GM19467 (cell line): ENCODE measurements around the gene PPP1R9A.

Experiments used
- ATAC-seq: cut with Tn5 transposase; IDR thresholded peaks from one replicate; pipeline ENCODE4 v1.9.1; 2021; ENCODE audit warnings: mild to moderate bottlenecking, moderate library complexity; ENCODE audit not compliant: unreplicated experiment

PPP1R9A gene

DNA sequence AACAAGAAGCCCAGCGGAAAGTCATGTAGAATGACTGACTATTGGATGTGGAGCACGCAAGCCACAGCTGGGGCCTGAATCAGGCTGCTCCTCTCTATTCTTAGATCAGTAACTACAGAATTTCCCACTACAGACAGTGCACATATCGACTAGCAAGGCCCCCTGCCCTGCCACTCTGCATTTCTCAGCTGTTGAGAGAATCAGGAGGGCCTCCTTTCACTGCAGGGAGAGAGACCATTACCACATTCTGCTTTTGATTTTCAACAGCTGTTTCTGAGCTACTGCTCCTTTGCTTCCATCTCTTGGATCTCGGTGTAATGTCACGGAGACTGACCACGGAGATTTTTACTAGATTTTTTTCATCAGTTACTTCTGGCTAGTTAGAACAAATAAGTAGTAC is 343.2 kb downstream of the PPP1R9A start:
- no peak for ATAC-seq

DNA sequence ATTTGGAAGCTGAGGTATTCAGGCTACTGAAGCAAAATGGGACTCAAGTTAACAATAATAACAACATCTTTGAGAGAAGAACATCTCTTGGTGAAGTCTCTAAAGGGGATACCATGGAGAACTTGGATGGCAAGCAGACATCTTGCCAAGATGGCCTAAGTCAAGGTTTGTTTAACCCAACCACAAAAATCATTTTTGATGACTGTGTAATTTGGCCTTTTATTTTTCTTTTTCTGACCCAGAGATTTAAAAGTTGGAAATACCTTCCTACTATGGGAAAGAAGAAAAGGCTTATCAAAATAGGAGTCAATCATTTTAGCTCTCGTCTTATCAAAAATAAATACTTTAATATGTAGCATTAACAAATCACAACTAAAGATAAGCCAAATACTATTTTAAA is 344.6 kb downstream of the PPP1R9A start:
- no peak for ATAC-seq

DNA sequence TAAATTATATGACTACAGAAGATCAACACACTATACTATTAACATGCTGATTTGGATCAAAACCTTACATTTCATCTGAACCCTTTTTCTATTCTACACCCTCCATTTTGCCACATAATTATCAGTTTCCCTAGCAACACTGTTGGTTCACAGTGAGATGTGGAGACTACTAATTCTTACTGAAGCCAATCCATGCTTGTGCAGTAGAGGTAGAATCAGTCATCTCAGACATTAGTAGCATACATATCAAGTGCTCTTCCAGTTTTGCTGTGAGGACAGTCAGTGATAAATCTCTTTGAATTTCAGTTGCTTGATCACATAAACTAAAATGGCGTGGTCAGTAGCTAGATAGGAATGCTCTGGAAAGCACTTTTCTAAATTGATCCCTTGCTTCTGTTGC is 346.6 kb downstream of the PPP1R9A start:
- no peak for ATAC-seq

DNA sequence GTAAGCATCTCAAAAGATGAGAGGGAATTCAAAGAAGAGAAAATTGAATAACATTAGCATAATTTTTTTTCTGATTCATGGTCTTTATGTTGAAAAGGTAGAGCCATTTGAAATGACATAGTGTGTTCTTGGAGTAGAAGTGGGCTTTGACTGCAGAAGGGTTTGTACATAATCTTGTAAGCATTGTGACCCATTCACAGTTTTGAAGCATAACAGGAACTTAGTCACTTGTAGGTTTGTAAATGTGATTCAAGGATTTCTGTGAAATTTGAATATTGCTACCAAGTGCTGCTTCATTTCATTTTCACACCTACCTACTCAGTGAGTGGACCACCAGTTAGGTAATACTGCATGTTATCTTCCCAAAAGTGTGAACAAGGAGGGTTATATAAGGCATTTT is 348.3 kb downstream of the PPP1R9A start:
- ATAC-seq = no peak

GRCh38 chr7:95261895-95262415 is 354.6 kb downstream of the PPP1R9A start:
- ATAC-seq = no peak

- no peak for ATAC-seq
Measured at GRCh38 chr7:95262875-95263274, 355.5 kb downstream of the PPP1R9A start.

DNA sequence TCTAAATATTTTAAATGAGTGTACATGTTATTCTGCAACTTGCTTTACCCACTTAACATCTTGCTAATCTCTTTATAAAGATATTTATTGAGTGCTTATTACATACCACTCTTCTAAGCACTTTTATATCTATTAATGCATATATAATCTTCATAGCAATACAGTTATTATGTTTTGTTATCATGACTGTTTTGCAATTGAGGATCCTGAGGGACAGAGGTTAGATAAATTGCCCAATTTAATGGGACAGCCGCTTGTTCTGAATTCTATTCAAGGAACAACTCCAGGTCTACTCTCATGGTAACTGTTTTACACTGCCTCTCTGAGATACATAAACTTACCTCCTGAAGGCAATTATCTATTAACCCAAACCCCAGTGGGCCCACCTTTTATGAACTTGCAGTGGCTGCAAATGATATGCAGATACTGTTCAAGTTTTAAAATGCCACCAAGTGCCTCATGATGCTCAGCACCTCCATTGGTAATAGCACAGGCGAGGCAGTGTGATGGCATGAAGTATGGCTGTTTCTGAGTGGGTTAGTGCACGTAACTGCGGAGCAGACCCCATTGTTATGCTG is 356.5 kb downstream of the PPP1R9A start:
- no peak for ATAC-seq

- ATAC-seq = no peak
Measured at GRCh38 chr7:95264363-95264891, 357.0 kb downstream of the PPP1R9A start.

- ATAC-seq = no peak
Measured at GRCh38 chr7:95265634-95266033, 358.2 kb downstream of the PPP1R9A start.

- no peak for ATAC-seq
Measured at GRCh38 chr7:95267754-95268153, 360.4 kb downstream of the PPP1R9A start.

DNA sequence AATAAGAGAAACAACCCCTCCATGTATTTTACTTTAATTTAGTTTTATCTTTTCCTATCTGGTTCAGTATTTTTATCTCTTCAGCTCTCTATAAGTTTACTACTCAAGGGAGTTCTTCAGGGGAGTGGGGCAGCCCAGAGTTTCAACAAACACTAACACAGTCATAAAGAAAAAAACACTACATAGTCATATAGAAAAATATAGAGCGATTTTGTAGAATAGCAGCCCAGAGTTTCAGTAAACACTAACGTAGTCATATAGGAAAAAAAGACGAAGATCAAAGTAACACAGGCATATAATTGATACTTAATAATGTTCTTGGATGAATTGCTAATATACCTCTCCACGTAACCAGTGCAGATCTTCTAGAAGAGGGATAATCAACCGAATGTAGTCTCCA is 362.2 kb downstream of the PPP1R9A start:
- ATAC-seq = no peak

DNA sequence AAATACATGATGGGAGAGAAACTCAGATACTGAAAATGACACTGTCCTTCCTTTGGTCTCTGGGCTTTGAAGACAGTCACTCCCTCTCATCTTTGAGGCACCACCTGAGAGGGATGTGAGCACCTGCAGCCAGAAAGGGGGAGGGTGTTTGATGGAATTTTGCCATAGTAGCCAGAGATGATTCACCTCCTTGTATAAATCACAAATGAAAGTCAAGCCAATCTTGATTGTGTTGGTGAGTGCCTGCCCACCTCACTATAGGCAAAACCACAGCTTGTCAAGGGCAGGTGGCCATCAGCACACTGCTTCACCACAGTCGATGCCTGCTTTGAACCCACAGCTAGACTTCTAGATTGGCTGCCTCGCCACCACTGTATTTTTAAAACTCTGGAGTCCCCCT is 368.7 kb downstream of the PPP1R9A start:
- ATAC-seq = no peak

GRCh38 chr7:95279417-95279816 is 372.0 kb downstream of the PPP1R9A start:
- no peak for ATAC-seq

GRCh38 chr7:95286096-95286495 is 378.7 kb downstream of the PPP1R9A start:
- no peak for ATAC-seq

GRCh38 chr7:95290166-95290830 is 382.9 kb downstream of the PPP1R9A start:
- ATAC-seq = no peak

DNA sequence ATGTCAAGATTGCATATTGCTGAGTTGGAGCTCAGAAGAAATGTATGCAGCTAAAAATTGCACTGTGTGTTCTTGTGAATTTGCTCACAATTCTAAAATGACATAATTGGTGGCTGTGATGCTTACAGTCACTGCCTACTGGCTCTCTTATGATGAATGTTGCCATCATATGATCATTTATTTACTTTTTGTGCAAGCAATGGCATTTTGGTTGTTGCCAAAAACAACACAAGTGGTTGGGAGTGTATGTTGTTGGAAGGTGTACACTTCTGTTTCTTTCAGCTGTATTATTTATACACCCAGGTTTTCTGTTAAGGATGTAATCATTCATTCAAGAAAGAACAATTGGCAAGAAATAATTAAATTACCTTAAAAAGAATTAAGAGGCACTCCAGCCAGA is 388.0 kb downstream of the PPP1R9A start:
- no peak for ATAC-seq

DNA sequence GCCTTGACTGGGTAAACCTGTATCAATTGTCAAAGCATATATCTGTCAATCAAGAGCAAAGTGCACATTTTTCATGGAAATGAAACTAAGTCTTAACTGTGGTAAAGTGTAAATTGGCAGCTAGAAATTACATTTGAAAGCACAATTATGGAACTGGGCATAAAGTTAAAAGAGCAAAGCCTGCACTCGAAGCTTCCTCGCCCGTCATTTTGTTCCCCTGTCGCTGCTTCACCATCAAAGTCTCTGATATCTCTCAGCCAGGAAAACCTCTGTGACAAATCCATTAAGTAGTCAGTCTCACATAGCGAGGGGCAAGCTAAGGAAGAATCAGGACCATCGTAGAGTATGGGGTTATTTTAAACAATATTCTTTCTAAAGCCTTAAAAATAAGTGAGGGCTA is 389.1 kb downstream of the PPP1R9A start:
- ATAC-seq = no peak

DNA sequence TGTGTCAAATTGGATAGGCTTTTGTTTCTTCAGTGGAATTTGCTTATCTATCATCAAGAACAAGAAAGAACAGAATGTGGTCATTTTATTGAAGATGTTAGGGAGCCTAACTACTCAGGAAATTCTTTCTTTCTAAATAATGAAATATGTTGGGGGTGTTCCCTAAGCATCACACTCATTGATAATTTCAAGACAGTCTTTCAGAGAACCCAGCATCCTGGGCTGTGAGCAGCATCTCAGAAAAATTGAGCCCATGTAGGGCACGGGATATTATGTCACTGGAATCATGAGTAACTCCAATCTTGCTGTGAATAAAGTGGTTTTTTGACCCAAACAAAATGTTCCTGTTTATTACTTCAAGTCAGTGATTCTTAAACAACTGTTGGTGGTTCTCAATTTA is 389.6 kb downstream of the PPP1R9A start:
- ATAC-seq = no peak

- no peak for ATAC-seq
Measured at GRCh38 chr7:95298091-95298490, 390.7 kb downstream of the PPP1R9A start.

- no peak for ATAC-seq
Measured at GRCh38 chr7:95303013-95303905, 395.9 kb downstream of the PPP1R9A start.

- ATAC-seq = no peak
Measured at GRCh38 chr7:95304990-95305389, 397.6 kb downstream of the PPP1R9A start.

GRCh38 chr7:95309951-95310350 is 402.6 kb downstream of the PPP1R9A start:
- ATAC-seq = no peak
